Measurements from ENCODE around the gene TFPI. TPM values are rescaled to one million over a fixed set of nuclear protein-coding genes. Genes with fewer than 3 reads are reported as not detected.
"Not testable (repeated sequence)": the region's sequence is repeated elsewhere in the genome, so short reads cannot be mapped to it uniquely, and the experiment has no call there.

TFPI gene
- total and polyA plus RNA-seq, 3 experiments from 2014 or later, result not detected

- no peaks in the 10 kb centered on the region for H3K9me3 ChIP-seq (ENCODE audit: low read length)
- Mint-ChIP-seq H3K36me3 (no peaks in the 10 kb centered on the region), H3K9me3 (peaks cover 0 to 18% (median 3%) of the 10 kb centered on the region in 5 donors), H3K4me1 (no peaks in the 10 kb centered on the region), H3K27me3 (no peaks in the 10 kb centered on the region), H3K27ac (no peak overlapping the region), H3K4me3 (no peak overlapping the region)
- ChIA-PET POLR2A (no interaction called here), CTCF (no interaction called here)
- H3K27ac ChIP-seq (ENCODE audit: low read depth, low read length), result no peak overlapping the region
- no peak overlapping the region for H3K4me3 ChIP-seq (ENCODE audit: low read length)
- no peaks in the 10 kb centered on the region for H3K4me1 ChIP-seq (ENCODE audit: insufficient read depth, low read length)
- DNase-seq, result no peak
- no peaks in the 10 kb centered on the region for H3K36me3 ChIP-seq (ENCODE audit: insufficient read depth, low read length)
- no peaks in the 10 kb centered on the region for H3K27me3 ChIP-seq (ENCODE audit: insufficient read depth, low read length, poor library complexity, severe bottlenecking)
Observed at GRCh38 chr2:187519419-187520120, 34.7 kb downstream of the TFPI start.

DNA sequence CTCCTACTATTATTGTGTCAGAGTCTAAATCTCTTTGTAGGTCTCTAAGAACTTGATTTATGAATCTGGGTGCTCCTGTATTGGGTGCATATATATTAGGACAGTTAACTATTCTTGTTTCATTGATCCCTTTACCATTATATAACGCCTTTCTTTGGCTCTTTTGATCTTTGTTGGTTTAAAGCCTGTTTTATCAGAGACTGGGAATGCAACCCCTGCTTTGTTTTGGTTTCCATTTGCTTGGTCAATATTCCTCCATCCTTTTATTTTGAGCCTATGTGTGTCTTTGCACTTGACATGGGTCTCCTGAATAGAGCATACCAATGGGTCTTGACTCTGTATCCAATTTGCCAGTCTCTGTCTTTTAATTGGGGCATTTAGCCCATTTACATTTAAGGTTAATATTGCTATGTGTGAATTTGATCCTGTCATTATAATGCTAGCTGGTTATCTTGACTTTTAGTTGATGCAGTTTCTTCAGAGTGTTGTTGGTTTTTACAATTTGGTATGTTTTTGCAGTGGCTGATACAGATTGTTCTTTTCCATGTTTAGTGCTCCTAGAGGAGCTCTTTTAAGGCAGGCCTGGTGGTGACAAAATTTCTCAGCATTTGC lies 36.4 kb downstream of the TFPI start:
- H3K9me3 ChIP-seq (ENCODE audit: low read length); H3K27me3 Mint-ChIP-seq; H3K36me3 ChIP-seq (ENCODE audit: insufficient read depth, low read length); DNase-seq; H3K27ac ChIP-seq (ENCODE audit: low read depth, low read length); H3K36me3 Mint-ChIP-seq; H3K4me1 Mint-ChIP-seq; H3K4me3 Mint-ChIP-seq; H3K27me3 ChIP-seq (ENCODE audit: insufficient read depth, low read length, poor library complexity, severe bottlenecking); CTCF ChIA-PET; H3K4me3 ChIP-seq (ENCODE audit: low read length); H3K4me1 ChIP-seq (ENCODE audit: insufficient read depth, low read length); POLR2A ChIA-PET; H3K27ac Mint-ChIP-seq: not testable (repeated sequence)
- peaks cover 0 to 18% (median 3%) of the 10 kb centered on the region in 5 donors for H3K9me3 Mint-ChIP-seq

DNA sequence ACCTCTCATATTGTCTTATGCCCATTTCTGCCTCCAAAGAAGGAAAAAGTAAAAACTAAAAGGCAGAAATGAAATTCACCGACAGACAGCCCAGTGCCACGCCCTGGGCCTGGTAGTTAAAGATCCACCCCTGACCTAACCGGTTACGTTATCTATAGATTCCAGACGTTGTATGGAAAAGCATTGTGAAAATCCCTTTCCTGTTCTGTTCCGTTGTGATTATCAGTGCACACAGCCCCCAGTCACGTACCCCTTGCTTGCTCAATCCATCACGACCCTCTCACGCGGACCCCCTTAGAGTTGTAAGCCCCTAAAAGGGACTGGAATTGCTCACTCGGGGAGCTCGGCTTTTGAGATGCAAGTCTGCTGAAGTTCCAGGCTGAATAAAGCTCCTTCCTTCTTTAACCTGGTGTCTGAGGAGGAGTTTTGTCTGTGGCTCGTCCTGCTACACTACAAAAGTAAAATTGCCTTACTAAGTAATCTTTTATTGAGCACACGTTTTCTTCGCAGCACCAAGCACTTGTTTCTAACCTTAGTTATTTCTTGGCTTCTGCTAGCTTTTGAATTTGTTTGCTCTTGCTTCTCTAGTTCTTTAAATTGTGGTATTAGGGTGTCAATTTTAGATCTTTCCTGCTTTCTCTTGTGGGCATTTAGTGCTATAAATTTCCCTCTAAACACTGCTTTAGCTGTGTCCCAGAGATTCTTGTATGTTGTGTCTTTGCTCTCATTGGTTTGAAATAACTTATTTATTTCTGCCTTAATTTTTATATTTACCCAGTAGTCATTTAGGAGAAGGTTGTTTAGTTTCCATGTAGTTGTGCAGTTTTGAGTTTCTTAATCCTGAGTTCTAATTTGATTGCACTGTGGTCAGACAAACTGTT lies 37.4 kb downstream of the TFPI start:
- H3K36me3 ChIP-seq (ENCODE audit: insufficient read depth, low read length); H3K9me3 ChIP-seq (ENCODE audit: low read length); H3K4me1 ChIP-seq (ENCODE audit: insufficient read depth, low read length); POLR2A ChIA-PET; H3K4me3 ChIP-seq (ENCODE audit: low read length); CTCF ChIA-PET; H3K4me1 Mint-ChIP-seq; H3K36me3 Mint-ChIP-seq; H3K4me3 Mint-ChIP-seq; H3K27me3 Mint-ChIP-seq; H3K27ac Mint-ChIP-seq; DNase-seq; H3K27me3 ChIP-seq (ENCODE audit: insufficient read depth, low read length, poor library complexity, severe bottlenecking): not testable (repeated sequence)
- H3K9me3 Mint-ChIP-seq, result peaks cover 0 to 18% (median 3%) of the 10 kb centered on the region in 5 donors
- H3K27ac ChIP-seq (ENCODE audit: low read depth, low read length), result peak overlapping the region; percentile 43

- DNase-seq, result no peak
- H3K27ac Mint-ChIP-seq, result no peak overlapping the region
- Histone ChIP-seq H3K4me1 (ENCODE audit: insufficient read depth, low read length) (no peaks in the 10 kb centered on the region), H3K27ac (ENCODE audit: low read depth, low read length) (no peak overlapping the region), H3K27me3 (ENCODE audit: insufficient read depth, low read length, poor library complexity, severe bottlenecking) (no peaks in the 10 kb centered on the region), H3K36me3 (ENCODE audit: insufficient read depth, low read length) (no peaks in the 10 kb centered on the region), H3K9me3 (ENCODE audit: low read length) (no peaks in the 10 kb centered on the region), H3K4me3 (ENCODE audit: low read length) (no peak overlapping the region)
- peaks cover 0 to 15% (median 9%) of the 10 kb centered on the region in 5 donors for H3K9me3 Mint-ChIP-seq
- POLR2A ChIA-PET, result no interaction called here
- CTCF ChIA-PET, result no interaction called here
- H3K4me3 Mint-ChIP-seq, result no peak overlapping the region
- peaks cover 0 to 2% of the 10 kb centered on the region in 2 donors for H3K27me3 Mint-ChIP-seq
- no peaks in the 10 kb centered on the region for H3K36me3 Mint-ChIP-seq
- H3K4me1 Mint-ChIP-seq, result no peaks in the 10 kb centered on the region
Observed at GRCh38 chr2:187514930-187515329, 39.3 kb downstream of the TFPI start.

DNA sequence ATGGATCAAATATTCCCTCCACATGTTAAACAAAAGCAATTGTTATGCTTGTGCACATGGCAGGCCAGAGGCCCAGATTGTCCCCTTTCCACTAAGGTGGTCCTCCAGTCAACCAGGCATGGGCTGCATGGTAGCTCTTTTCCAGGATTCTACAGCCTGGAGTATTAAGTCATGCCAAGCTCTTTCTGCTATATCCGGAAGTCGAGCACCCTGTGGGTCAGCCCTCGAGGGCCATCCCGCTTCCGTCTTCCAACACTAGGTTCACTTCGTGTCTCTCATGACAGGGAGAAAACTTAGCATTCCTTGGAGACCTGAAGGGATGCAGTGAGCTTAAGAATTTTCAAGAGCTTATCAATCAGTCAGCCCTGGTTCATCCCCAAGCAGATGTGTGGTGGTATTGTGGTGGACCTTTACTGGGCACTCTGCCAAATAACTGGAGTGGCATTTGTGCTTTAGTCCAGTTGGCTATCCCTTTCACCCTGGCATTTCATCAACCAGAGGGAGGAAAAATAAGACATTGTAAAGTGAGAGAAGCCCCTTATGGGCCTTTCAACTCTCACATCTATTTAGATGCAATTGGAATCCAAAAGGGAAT lies 39.9 kb downstream of the TFPI start:
- DNase-seq; POLR2A ChIA-PET; H3K36me3 Mint-ChIP-seq; H3K27ac Mint-ChIP-seq; H3K27me3 Mint-ChIP-seq; H3K27ac ChIP-seq (ENCODE audit: low read depth, low read length); H3K27me3 ChIP-seq (ENCODE audit: insufficient read depth, low read length, poor library complexity, severe bottlenecking); H3K4me3 Mint-ChIP-seq; H3K4me1 Mint-ChIP-seq; CTCF ChIA-PET; H3K36me3 ChIP-seq (ENCODE audit: insufficient read depth, low read length); H3K4me3 ChIP-seq (ENCODE audit: low read length); H3K4me1 ChIP-seq (ENCODE audit: insufficient read depth, low read length); H3K9me3 ChIP-seq (ENCODE audit: low read length): not testable (repeated sequence)
- H3K9me3 Mint-ChIP-seq, result peaks cover 0 to 15% (median 10%) of the 10 kb centered on the region in 5 donors

- DNase-seq; H3K27me3 ChIP-seq (ENCODE audit: insufficient read depth, low read length, poor library complexity, severe bottlenecking); H3K27me3 Mint-ChIP-seq; CTCF ChIA-PET; H3K9me3 ChIP-seq (ENCODE audit: low read length); H3K4me1 Mint-ChIP-seq; POLR2A ChIA-PET; H3K36me3 Mint-ChIP-seq; H3K27ac Mint-ChIP-seq; H3K4me1 ChIP-seq (ENCODE audit: insufficient read depth, low read length); H3K4me3 ChIP-seq (ENCODE audit: low read length); H3K36me3 ChIP-seq (ENCODE audit: insufficient read depth, low read length); H3K4me3 Mint-ChIP-seq: not testable (repeated sequence)
- H3K27ac ChIP-seq (ENCODE audit: low read depth, low read length), result peak overlapping the region; percentile 24
- peaks cover 0 to 15% (median 10%) of the 10 kb centered on the region in 5 donors for H3K9me3 Mint-ChIP-seq
Observed at GRCh38 chr2:187513460-187514234, 40.6 kb downstream of the TFPI start.

DNA sequence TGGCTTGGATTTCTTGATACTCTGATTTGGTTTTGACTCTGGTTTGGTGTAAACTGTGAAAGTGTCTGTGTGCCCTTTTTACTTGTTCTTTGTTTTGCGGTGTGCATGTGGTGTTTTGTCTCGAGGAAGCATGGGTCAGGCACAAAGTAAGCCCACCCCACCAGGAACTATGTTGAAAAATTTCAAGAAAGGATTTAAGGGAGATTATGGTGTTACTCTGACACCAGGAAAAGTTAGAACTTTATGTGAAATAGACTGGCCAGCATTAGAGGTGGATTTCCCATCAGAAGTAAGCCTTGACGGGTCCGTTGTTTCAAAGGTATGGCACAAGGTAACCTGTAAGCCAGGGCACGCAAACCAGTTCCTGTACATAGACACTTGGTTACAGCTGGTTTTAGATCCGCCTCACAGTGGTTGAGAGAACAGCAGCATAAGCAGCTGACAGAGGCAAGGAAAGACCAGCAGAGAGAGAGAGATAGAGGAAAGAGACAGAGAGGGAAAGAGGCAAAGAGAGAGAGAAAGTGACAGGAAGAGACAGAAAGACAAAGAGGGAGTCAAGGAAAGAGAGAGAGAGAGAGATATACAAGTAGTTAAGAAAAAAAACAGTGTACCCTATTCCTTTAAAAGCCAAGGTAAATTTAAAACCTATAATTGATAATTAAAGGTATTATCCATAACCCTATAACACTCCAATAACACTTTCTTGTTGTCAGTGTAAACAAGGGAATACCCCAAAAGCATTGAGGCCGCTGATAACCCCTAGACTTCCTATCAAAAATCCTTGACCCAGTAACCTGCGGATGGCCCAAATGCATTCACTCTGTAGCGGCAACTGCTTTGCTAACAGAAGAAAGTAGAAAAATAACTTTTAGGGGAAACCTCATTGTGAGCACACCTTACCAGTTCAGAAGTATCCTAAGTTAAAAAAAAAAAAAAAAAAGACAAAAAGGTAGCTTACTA lies 42.6 kb downstream of the TFPI start:
- no peak for DNase-seq
- CTCF ChIA-PET, result no interaction called here
- Mint-ChIP-seq H3K36me3 (no peaks in the 10 kb centered on the region), H3K4me3 (no peak overlapping the region), H3K4me1 (no peaks in the 10 kb centered on the region), H3K9me3 (peaks cover 0 to 10% (median 5%) of the 10 kb centered on the region in 5 donors), H3K27me3 (peaks cover 0 to 2% of the 10 kb centered on the region in 2 donors), H3K27ac (no peak overlapping the region)
- POLR2A ChIA-PET, result no interaction called here
- Histone ChIP-seq H3K4me3 (ENCODE audit: low read length) (no peak overlapping the region), H3K27me3 (ENCODE audit: insufficient read depth, low read length, poor library complexity, severe bottlenecking) (no peaks in the 10 kb centered on the region), H3K36me3 (ENCODE audit: insufficient read depth, low read length) (no peaks in the 10 kb centered on the region), H3K9me3 (ENCODE audit: low read length) (no peaks in the 10 kb centered on the region), H3K27ac (ENCODE audit: low read depth, low read length) (peak overlapping the region; percentile 5), H3K4me1 (ENCODE audit: insufficient read depth, low read length) (no peaks in the 10 kb centered on the region)

Data from CD8-positive, alpha-beta memory T cell (primary cell).